Spleen (tissue), 7 donors: Measurements from ENCODE around the gene SPHK2.

Experiments used
- CTCF ChIP-seq, 11 experiments: fragments of 200-600 bp in 7 of 11; fragments of 450-650 bp in 4 of 11; sonication (generic) in 4 of 11; IDR thresholded peaks in 8 of 11; conservative IDR thresholded peaks in 3 of 11; 1 replicate in 7 of 11; 2 replicates in 4 of 11; pipeline versions ENCODE4 v1.4.0 to v1.8.0; 2016 to 2021; ENCODE audit warnings: antibody characterized with exemption in 11 of 11, inconsistent platforms in 4 of 11, mild to moderate bottlenecking in 1 of 11
- POLR2A ChIP-seq, 3 donors: fragments of 450-650 bp; IDR thresholded peaks; one replicate each; pipeline ENCODE4 v1.5.1; 2017; ENCODE audit warnings: antibody characterized with exemption in 3 of 3, mild to moderate bottlenecking in 1 of 3
- POLR2AphosphoS5 ChIP-seq, 3 donors: sonication (generic); formaldehyde crosslinking; IDR thresholded peaks; one replicate each; pipeline ENCODE4 v1.5.1; 2017; ENCODE audit warnings: antibody characterized with exemption in 3 of 3
- donor health status: DM: no; HTN: no; CAD: no; lungs with moderate emphysema.
- donor health status: DM: no; HTN: no; CAD: no.
- donor health status: DM: no; HTN: no; CAD: no.

- TF ChIP-seq CTCF (IDR thresholded peaks at IDR 0.05 in 8 of 11, conservative IDR thresholded peaks at IDR 0.05 in 3 of 11) (no peak), POLR2AphosphoS5 (IDR thresholded peaks at IDR 0.05) (no peak), POLR2A (IDR thresholded peaks at IDR 0.05) (no peak)
Measured at GRCh38 chr19:48603850-48604249, 15.5 kb upstream of the SPHK2 start.
